HepG2 (cell line): ENCODE measurements around the gene HSPA1L. TPM values are rescaled to one million over a fixed set of nuclear protein-coding genes. Genes with fewer than 3 reads are reported as not detected.

Source experiments
- ASH2L ChIP-seq: fragments of 300-600, 200-600 bp; sonication (generic); IDR thresholded peaks from 2 replicates; pipeline ENCODE4 v1.7.0; 2017; ENCODE audit warnings: low read depth, mild to moderate bottlenecking, moderate library complexity, mixed read lengths, low read length; ENCODE audit not compliant: insufficient read length
- FOXC1 ChIP-seq: sonication (generic); formaldehyde crosslinking; IDR thresholded peaks from 2 replicates; pipeline ENCODE4 v1.8.0; 2022; ENCODE audit warnings: mild to moderate bottlenecking, missing genetic modification reagents, borderline replicate concordance
- HNRNPL ChIP-seq: fragments of 200-400 bp; formaldehyde crosslinking; IDR thresholded peaks from 2 replicates; pipeline ENCODE4 v1.6.1; 2017; ENCODE audit warnings: mild to moderate bottlenecking, low read depth, low read length
- MED13 ChIP-seq: sonication (generic); formaldehyde crosslinking; IDR thresholded peaks from 2 replicates; pipeline ENCODE4 v1.5.0; 2020; ENCODE audit warnings: missing genetic modification reagents
- NBN ChIP-seq: fragments of 450-650 bp; conservative IDR thresholded peaks from 2 replicates; pipeline ENCODE4 v1.6.1; 2017
- SIX4 ChIP-seq: sonication (generic); formaldehyde crosslinking; IDR thresholded peaks from 2 replicates; pipeline ENCODE4 v1.4.0; 2020; ENCODE audit warnings: missing genetic modification reagents
- SP5 ChIP-seq: IDR thresholded peaks from 2 replicates; pipeline ENCODE4 v1.6.1; 2016; ENCODE audit warnings: low read depth, borderline replicate concordance
- SPEN ChIP-seq: sonication (generic); formaldehyde crosslinking; IDR thresholded peaks from 2 replicates; pipeline ENCODE4 v1.5.1; 2020; ENCODE audit warnings: low read depth, mild to moderate bottlenecking, missing genetic modification reagents
- ZNF24 ChIP-seq: fragments of 450-650 bp; IDR thresholded peaks from 2 replicates; pipeline ENCODE4 v1.6.1; 2017; ENCODE audit warnings: antibody characterized with exemption, mild to moderate bottlenecking
- ZNF557 ChIP-seq: sonication (generic); formaldehyde crosslinking; IDR thresholded peaks from 2 replicates; pipeline ENCODE4 v1.4.0; 2020; ENCODE audit warnings: missing genetic modification reagents
- ZNF564 ChIP-seq: sonication (generic); formaldehyde crosslinking; IDR thresholded peaks from 2 replicates; pipeline ENCODE4 v1.8.1; 2023; ENCODE audit warnings: mild to moderate bottlenecking, missing genetic modification reagents
- ZNF703 ChIP-seq: sonication (generic); formaldehyde crosslinking; IDR thresholded peaks from 2 replicates; pipeline ENCODE4 v1.5.1; 2020; ENCODE audit warnings: missing genetic modification reagents, mild to moderate bottlenecking, moderate library complexity, borderline replicate concordance
- ZNF839 ChIP-seq: sonication (generic); formaldehyde crosslinking; IDR thresholded peaks from 2 replicates; pipeline ENCODE4 v1.4.0; 2020; ENCODE audit warnings: missing genetic modification reagents, mild to moderate bottlenecking, borderline replicate concordance
- ZSCAN21 ChIP-seq: sonication (generic); formaldehyde crosslinking; IDR thresholded peaks from 2 replicates; pipeline ENCODE4 v1.8.0; 2022; ENCODE audit warnings: mild to moderate bottlenecking, missing genetic modification reagents, moderate library complexity, borderline replicate concordance
- polyA plus RNA-seq, 8 experiments: library from polyadenylated mRNA; depleted of rRNA in 3 of 8; stranded (reverse) in 7 of 8; unstranded in 1 of 8; fragments of >200 nt; fragmentation: Illumina TruSeq in 4 of 8; extraction: Trizol in 4 of 8; gene quantifications; 2 replicates each; pipeline versions ENCODE4 v1.2.1 to v1.2.3, GENCODE V29; 2011 to 2016; ENCODE audit warnings: low read depth in 4 of 8, missing spikeins in 1 of 8, mixed read lengths in 1 of 8; ENCODE audit not compliant: insufficient read depth in 1 of 8
- total RNA-seq, 5 experiments: library from RNA; depleted of rRNA; stranded (reverse); fragments of >200 nt; fragmentation: Illumina TruSeq; extraction: Trizol; gene quantifications; 2 replicates each; pipeline ENCODE4 v1.2.3, GENCODE V29; 2016; ENCODE audit warnings: low read depth in 1 of 5
- TF ChIP-seq, protein P1 (sequence below): sonication (generic); formaldehyde crosslinking; IDR thresholded peaks from 2 replicates; pipeline ENCODE4 v1.4.0; 2020; ENCODE audit warnings: missing genetic modification reagents
- TF ChIP-seq, protein P2 (sequence below): sonication (generic); formaldehyde crosslinking; IDR thresholded peaks from 2 replicates; pipeline ENCODE4 v1.4.0; 2020; ENCODE audit warnings: missing genetic modification reagents, borderline replicate concordance
- TF ChIP-seq, protein P3 (sequence below): IDR thresholded peaks from 2 replicates; pipeline ENCODE4 v1.6.1; 2016; ENCODE audit warnings: low read depth
- TF ChIP-seq, protein P4 (sequence below): sonication (generic); formaldehyde crosslinking; IDR thresholded peaks from 2 replicates; pipeline ENCODE4 v1.8.1; 2022; ENCODE audit warnings: mild to moderate bottlenecking, missing genetic modification reagents

HSPA1L gene
- total and polyA plus RNA-seq, 2 of the 13 experiments (the other 11 are each of a cell fraction or from before 2014, with no cell fraction given), result 0.55 to 1.0 TPM

DNA sequence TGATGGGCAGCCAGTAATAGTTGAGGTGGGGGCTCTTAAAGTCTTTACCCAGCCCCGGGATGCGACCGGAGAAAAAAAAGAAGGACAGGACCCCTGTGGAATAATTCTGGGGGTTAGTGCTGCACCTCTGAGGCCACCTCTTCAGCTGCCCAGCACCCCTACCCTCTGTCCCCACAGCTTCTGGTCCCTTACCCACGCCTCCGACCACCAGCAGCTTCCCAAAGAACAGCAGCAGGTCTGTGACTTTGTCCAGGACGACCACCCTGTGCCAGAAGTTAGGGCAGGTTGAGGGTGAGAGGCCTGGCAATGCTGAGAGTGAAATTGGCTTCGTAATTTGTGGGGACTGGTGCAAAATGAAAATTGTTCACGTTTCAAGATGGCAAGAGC is 49.7 kb upstream of the HSPA1L start (continued):
- TF ChIP-seq, protein P1, sequence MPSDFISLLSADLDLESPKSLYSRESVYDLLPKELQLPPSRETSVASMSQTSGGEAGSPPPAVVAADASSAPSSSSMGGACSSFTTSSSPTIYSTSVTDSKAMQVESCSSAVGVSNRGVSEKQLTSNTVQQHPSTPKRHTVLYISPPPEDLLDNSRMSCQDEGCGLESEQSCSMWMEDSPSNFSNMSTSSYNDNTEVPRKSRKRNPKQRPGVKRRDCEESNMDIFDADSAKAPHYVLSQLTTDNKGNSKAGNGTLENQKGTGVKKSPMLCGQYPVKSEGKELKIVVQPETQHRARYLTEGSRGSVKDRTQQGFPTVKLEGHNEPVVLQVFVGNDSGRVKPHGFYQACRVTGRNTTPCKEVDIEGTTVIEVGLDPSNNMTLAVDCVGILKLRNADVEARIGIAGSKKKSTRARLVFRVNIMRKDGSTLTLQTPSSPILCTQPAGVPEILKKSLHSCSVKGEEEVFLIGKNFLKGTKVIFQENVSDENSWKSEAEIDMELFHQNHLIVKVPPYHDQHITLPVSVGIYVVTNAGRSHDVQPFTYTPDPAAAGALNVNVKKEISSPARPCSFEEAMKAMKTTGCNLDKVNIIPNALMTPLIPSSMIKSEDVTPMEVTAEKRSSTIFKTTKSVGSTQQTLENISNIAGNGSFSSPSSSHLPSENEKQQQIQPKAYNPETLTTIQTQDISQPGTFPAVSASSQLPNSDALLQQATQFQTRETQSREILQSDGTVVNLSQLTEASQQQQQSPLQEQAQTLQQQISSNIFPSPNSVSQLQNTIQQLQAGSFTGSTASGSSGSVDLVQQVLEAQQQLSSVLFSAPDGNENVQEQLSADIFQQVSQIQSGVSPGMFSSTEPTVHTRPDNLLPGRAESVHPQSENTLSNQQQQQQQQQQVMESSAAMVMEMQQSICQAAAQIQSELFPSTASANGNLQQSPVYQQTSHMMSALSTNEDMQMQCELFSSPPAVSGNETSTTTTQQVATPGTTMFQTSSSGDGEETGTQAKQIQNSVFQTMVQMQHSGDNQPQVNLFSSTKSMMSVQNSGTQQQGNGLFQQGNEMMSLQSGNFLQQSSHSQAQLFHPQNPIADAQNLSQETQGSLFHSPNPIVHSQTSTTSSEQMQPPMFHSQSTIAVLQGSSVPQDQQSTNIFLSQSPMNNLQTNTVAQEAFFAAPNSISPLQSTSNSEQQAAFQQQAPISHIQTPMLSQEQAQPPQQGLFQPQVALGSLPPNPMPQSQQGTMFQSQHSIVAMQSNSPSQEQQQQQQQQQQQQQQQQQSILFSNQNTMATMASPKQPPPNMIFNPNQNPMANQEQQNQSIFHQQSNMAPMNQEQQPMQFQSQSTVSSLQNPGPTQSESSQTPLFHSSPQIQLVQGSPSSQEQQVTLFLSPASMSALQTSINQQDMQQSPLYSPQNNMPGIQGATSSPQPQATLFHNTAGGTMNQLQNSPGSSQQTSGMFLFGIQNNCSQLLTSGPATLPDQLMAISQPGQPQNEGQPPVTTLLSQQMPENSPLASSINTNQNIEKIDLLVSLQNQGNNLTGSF (CRISPR knock-in tag), result no peak
- TF ChIP-seq HNRNPL (0 out of 2 replicates have a peak, but pooled peaks have one; percentile 23), FOXC1 (CRISPR knock-in tag) (no peak; the same call in none of the 2 replicates), NBN (no peak), ZNF564 (0 out of 2 replicates have a peak, but pooled peaks have one; percentile 12), ASH2L (no peak), SP5 (CRISPR knock-in tag) (no peak), ZNF839 (no peak), MED13 (CRISPR knock-in tag) (no peak), ZNF24 (no peak), SPEN (CRISPR knock-in tag) (no peak), SIX4 (CRISPR knock-in tag) (no peak), ZNF703 (CRISPR knock-in tag) (no peak), ZSCAN21 (no peak), ZNF557 (CRISPR knock-in tag) (no peak)
- TF ChIP-seq, protein P2, sequence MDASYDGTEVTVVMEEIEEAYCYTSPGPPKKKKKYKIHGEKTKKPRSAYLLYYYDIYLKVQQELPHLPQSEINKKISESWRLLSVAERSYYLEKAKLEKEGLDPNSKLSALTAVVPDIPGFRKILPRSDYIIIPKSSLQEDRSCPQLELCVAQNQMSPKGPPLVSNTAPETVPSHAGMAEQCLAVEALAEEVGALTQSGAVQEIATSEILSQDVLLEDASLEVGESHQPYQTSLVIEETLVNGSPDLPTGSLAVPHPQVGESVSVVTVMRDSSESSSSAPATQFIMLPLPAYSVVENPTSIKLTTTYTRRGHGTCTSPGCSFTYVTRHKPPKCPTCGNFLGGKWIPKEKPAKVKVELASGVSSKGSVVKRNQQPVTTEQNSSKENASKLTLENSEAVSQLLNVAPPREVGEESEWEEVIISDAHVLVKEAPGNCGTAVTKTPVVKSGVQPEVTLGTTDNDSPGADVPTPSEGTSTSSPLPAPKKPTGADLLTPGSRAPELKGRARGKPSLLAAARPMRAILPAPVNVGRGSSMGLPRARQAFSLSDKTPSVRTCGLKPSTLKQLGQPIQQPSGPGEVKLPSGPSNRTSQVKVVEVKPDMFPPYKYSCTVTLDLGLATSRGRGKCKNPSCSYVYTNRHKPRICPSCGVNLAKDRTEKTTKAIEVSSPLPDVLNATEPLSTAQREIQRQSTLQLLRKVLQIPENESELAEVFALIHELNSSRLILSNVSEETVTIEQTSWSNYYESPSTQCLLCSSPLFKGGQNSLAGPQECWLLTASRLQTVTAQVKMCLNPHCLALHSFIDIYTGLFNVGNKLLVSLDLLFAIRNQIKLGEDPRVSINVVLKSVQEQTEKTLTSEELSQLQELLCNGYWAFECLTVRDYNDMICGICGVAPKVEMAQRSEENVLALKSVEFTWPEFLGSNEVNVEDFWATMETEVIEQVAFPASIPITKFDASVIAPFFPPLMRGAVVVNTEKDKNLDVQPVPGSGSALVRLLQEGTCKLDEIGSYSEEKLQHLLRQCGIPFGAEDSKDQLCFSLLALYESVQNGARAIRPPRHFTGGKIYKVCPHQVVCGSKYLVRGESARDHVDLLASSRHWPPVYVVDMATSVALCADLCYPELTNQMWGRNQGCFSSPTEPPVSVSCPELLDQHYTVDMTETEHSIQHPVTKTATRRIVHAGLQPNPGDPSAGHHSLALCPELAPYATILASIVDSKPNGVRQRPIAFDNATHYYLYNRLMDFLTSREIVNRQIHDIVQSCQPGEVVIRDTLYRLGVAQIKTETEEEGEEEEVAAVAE (CRISPR knock-in tag), result no peak
- TF ChIP-seq, protein P3, sequence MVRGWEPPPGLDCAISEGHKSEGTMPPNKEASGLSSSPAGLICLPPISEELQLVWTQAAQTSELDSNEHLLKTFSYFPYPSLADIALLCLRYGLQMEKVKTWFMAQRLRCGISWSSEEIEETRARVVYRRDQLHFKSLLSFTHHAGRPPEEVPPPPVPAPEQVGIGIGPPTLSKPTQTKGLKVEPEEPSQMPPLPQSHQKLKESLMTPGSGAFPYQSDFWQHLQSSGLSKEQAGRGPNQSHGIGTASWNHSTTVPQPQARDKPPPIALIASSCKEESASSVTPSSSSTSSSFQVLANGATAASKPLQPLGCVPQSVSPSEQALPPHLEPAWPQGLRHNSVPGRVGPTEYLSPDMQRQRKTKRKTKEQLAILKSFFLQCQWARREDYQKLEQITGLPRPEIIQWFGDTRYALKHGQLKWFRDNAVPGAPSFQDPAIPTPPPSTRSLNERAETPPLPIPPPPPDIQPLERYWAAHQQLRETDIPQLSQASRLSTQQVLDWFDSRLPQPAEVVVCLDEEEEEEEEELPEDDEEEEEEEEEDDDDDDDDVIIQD (CRISPR knock-in tag), result no peak
- TF ChIP-seq, protein P4, sequence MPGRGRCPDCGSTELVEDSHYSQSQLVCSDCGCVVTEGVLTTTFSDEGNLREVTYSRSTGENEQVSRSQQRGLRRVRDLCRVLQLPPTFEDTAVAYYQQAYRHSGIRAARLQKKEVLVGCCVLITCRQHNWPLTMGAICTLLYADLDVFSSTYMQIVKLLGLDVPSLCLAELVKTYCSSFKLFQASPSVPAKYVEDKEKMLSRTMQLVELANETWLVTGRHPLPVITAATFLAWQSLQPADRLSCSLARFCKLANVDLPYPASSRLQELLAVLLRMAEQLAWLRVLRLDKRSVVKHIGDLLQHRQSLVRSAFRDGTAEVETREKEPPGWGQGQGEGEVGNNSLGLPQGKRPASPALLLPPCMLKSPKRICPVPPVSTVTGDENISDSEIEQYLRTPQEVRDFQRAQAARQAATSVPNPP (CRISPR knock-in tag), result no peak
